ENCODE data around the gene IGFL1.
A peak's percentile ranks its signal among the peaks of the same experiment; 100 is the strongest.
"Not testable (repeated sequence)": the region's sequence is repeated elsewhere in the genome, so short reads cannot be mapped to it uniquely, and the experiment has no call there.

IGFL1 gene

GRCh38 chr19:46265217-46265828 lies 35.8 kb downstream of the IGFL1 start:
- no peak for DNase-seq (ENCODE audit: low read depth)
- TF ChIP-seq CTCF (conservative IDR thresholded peaks at IDR 0.05; ENCODE audit: low read depth, low read length), result peak; percentile 73
- H3K4me3 ChIP-seq (ENCODE audit: low read length), result no peak overlapping the region

GRCh38 chr19:46269101-46269500 lies 39.6 kb downstream of the IGFL1 start:
- no peak overlapping the region for H3K4me3 ChIP-seq (ENCODE audit: low read length)
- no peak for DNase-seq (ENCODE audit: low read depth)
- no peak for TF ChIP-seq CTCF (conservative IDR thresholded peaks at IDR 0.05; ENCODE audit: low read depth, low read length)

- TF ChIP-seq CTCF (conservative IDR thresholded peaks at IDR 0.05; ENCODE audit: low read depth, low read length), result no peak
- H3K4me3 ChIP-seq (ENCODE audit: low read length), result no peak overlapping the region
- DNase-seq (ENCODE audit: low read depth), result no peak
These were observed 41.1 kb downstream of the IGFL1 start for GRCh38 chr19:46270521-46271256.

GRCh38 chr19:46271481-46272197 lies 42.1 kb downstream of the IGFL1 start:
- no peak for TF ChIP-seq CTCF (conservative IDR thresholded peaks at IDR 0.05; ENCODE audit: low read depth, low read length)
- DNase-seq (ENCODE audit: low read depth), result peak; percentile 90
- H3K4me3 ChIP-seq (ENCODE audit: low read length), result no peak overlapping the region

GRCh38 chr19:46273931-46274330 lies 44.4 kb downstream of the IGFL1 start:
- DNase-seq (ENCODE audit: low read depth); H3K4me3 ChIP-seq (ENCODE audit: low read length): not testable (repeated sequence)

DNA sequence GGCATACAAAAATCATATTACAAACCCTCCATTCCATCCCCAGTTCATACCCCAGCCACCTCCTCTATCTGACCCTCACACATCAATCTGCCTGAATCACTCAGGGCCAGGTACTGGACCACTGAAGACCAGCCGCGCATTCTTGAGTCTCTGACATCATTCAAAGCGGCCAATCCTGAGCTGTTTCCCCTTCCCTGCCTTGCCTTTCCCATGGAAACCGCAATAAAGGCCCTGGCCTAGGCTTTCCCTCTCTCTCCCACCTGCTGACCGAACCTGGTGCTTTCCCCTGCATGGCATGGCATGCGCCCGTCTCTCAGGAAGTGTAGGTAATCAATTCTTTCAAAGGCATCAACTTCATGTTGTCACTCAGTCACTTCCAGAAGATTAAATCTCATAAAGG lies 49.6 kb downstream of the IGFL1 start:
- H3K4me3 ChIP-seq (ENCODE audit: low read length), result no peak overlapping the region
- no peak for DNase-seq (ENCODE audit: low read depth)
- TF ChIP-seq CTCF (conservative IDR thresholded peaks at IDR 0.05; ENCODE audit: low read depth, low read length), result no peak
